Nephron (organoid): ENCODE data around the gene ZFYVE19.
"Not testable (repeated sequence)": the region's sequence is repeated elsewhere in the genome, so short reads cannot be mapped to it uniquely, and the experiment has no call there.

Experiments
- H3K27ac Mint-ChIP-seq, 3 experiments: 2 replicates each; pipeline ENCODE4 v1.8.0; 2020; ENCODE audit warnings: mixed read lengths in 3 of 3, mild to moderate bottlenecking in 2 of 3, moderate library complexity in 1 of 3
- H3K27me3 Mint-ChIP-seq: 2 replicates; pipeline ENCODE4 v1.8.0; 2021; ENCODE audit warnings: low read depth, mild to moderate bottlenecking, moderate library complexity, mixed read lengths
- H3K36me3 Mint-ChIP-seq: 2 replicates; pipeline ENCODE4 v1.8.0; 2020; ENCODE audit warnings: low read depth, mixed read lengths
- H3K4me1 Mint-ChIP-seq: 2 replicates; pipeline ENCODE4 v1.8.0; 2020; ENCODE audit warnings: mixed read lengths
- H3K4me3 Mint-ChIP-seq, 3 experiments: 2 replicates each; pipeline ENCODE4 v1.8.0; 2020; ENCODE audit warnings: mild to moderate bottlenecking in 3 of 3, mixed read lengths in 3 of 3, moderate library complexity in 2 of 3
- H3K9me3 Mint-ChIP-seq: 2 replicates; pipeline ENCODE4 v1.8.0; 2020; ENCODE audit warnings: mixed read lengths
- CTCF ChIP-seq, 3 experiments: fragments of 200-600 bp; sonication (generic); IDR thresholded peaks; one replicate each; pipeline ENCODE4 v1.5.0; 2021; ENCODE audit warnings: antibody characterized with exemption in 3 of 3; ENCODE audit not compliant: unreplicated experiment in 3 of 3

The ZFYVE19 gene

GRCh38 chr15:40855706-40856234 lies 48.9 kb downstream of the ZFYVE19 start:
- H3K9me3 Mint-ChIP-seq: no peaks in the 10 kb centered on the region
- H3K27ac Mint-ChIP-seq: no peak overlapping the region
- H3K36me3 Mint-ChIP-seq: peaks cover 10% of the 10 kb centered on the region
- H3K4me3 Mint-ChIP-seq: no peak overlapping the region
- TF ChIP-seq CTCF (IDR thresholded peaks at IDR 0.05; ENCODE audit: unreplicated experiment in 3 of 3): no peak
- peaks cover 9% of the 10 kb centered on the region for H3K27me3 Mint-ChIP-seq
- peaks cover 11% of the 10 kb centered on the region for H3K4me1 Mint-ChIP-seq

GRCh38 chr15:40856746-40857145 lies 49.9 kb downstream of the ZFYVE19 start:
- peaks cover 9% of the 10 kb centered on the region for H3K27me3 Mint-ChIP-seq
- peaks cover 11% of the 10 kb centered on the region for H3K4me1 Mint-ChIP-seq
- peaks cover 9% of the 10 kb centered on the region for H3K36me3 Mint-ChIP-seq
- no peaks in the 10 kb centered on the region for H3K9me3 Mint-ChIP-seq
- no peak overlapping the region for H3K4me3 Mint-ChIP-seq
- peak overlapping the region in 1 of 3 experiments; percentile 84 for H3K27ac Mint-ChIP-seq
- TF ChIP-seq CTCF (IDR thresholded peaks at IDR 0.05; ENCODE audit: unreplicated experiment in 3 of 3): no peak

- Mint-ChIP-seq H3K4me1 (peaks cover 11% of the 10 kb centered on the region), H3K4me3 (no peak overlapping the region), H3K36me3 (peaks cover 3% of the 10 kb centered on the region), H3K9me3 (no peaks in the 10 kb centered on the region), H3K27me3 (peaks cover 12% of the 10 kb centered on the region), H3K27ac (peak overlapping the region in 2 of 3 experiments; percentile 35 to 84)
- peak; percentile 87 to 94 (median 89) for TF ChIP-seq CTCF (IDR thresholded peaks at IDR 0.05; ENCODE audit: unreplicated experiment in 3 of 3)
Observed at GRCh38 chr15:40857601-40858341, 50.9 kb downstream of the ZFYVE19 start.

- H3K9me3 Mint-ChIP-seq: no peaks in the 10 kb centered on the region
- no peak for TF ChIP-seq CTCF (IDR thresholded peaks at IDR 0.05; ENCODE audit: unreplicated experiment in 3 of 3)
- H3K27me3 Mint-ChIP-seq: peaks cover 12% of the 10 kb centered on the region
- H3K36me3 Mint-ChIP-seq: peaks cover 3% of the 10 kb centered on the region
- peak overlapping the region in 2 of 3 experiments; percentile 14 to 93 for H3K27ac Mint-ChIP-seq
- H3K4me3 Mint-ChIP-seq: no peak overlapping the region
- H3K4me1 Mint-ChIP-seq: peaks cover 11% of the 10 kb centered on the region
Observed at GRCh38 chr15:40858706-40859105, 51.8 kb downstream of the ZFYVE19 start.

- peaks cover 3% of the 10 kb centered on the region for H3K36me3 Mint-ChIP-seq
- TF ChIP-seq CTCF (IDR thresholded peaks at IDR 0.05; ENCODE audit: unreplicated experiment in 3 of 3): peak; percentile 57 to 66 (median 58)
Observed at GRCh38 chr15:40859206-40859851, 52.4 kb downstream of the ZFYVE19 start.

GRCh38 chr15:40861147-40861546 lies 54.3 kb downstream of the ZFYVE19 start:
- not testable (repeated sequence) for H3K36me3 Mint-ChIP-seq

More at GRCh38 chr15:40859206-40859851, 52.4 kb downstream of the ZFYVE19 start:
- Mint-ChIP-seq H3K4me1 (peaks cover 11% of the 10 kb centered on the region), H3K9me3 (no peaks in the 10 kb centered on the region), H3K4me3 (peak overlapping the region in 1 of 3 experiments; percentile 51), H3K27me3 (peaks cover 16% of the 10 kb centered on the region), H3K27ac (peak overlapping the region; percentile 22 to 93 (median 51))

More at GRCh38 chr15:40861147-40861546, 54.3 kb downstream of the ZFYVE19 start:
- not testable (repeated sequence) for H3K4me3 Mint-ChIP-seq, H3K27ac Mint-ChIP-seq, H3K9me3 Mint-ChIP-seq
- peaks cover 13% of the 10 kb centered on the region for H3K4me1 Mint-ChIP-seq
- H3K27me3 Mint-ChIP-seq: peaks cover 17% of the 10 kb centered on the region
